ENCODE measurements around the gene SDC4.

The SDC4 gene, protein sequence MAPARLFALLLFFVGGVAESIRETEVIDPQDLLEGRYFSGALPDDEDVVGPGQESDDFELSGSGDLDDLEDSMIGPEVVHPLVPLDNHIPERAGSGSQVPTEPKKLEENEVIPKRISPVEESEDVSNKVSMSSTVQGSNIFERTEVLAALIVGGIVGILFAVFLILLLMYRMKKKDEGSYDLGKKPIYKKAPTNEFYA

DNA sequence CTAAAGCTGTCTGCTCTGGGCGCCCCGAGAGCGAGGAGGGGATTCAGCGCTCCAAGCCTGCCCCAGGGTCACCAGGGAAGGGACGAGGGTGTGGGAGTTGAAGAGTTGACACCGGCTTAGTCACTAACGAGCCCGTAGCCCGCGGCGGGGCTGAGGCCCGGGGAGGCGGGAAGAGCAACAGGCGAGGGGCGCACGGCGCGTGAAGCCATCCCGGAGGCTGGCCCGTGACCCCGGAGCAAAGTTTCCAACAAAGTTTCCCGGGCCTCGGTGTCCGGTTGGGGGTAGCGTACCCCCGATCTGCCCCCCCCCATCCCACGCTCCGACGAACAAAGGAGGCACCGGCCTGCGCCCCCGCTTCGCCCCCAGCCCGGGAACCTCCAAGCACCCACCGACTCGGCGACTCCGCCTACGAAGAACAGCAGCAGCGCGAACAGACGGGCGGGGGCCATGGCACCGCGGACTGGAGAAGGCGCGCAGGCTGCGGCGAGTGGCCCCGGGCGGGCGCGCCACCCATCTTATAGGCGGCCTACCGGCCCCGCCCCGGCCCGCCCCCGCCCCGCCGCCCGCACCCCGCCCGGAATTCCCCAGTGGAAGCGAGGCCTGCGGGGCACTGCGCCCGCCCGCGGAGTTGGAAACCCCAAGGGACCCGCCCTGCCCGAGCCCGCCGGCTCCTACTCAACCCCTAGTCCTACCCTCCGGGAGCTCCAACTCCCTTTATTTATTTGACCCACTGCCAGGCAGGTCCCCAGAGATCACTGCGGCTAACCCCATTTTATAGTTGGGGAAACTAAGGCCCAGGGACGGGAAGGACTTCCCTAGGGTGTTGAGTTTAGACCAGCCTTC is at the start of gene SDC4:
Gene SDC4 (minus strand): TSS at position 489 of the 843 bp plus-strand sequence. CDS start 40 bp downstream, at position 449.
- peak; percentile 18 for DNase-seq

- no peak for DNase-seq
Measured at GRCh38 chr20:45395114-45395415, 46.8 kb upstream of the SDC4 start.

DNA sequence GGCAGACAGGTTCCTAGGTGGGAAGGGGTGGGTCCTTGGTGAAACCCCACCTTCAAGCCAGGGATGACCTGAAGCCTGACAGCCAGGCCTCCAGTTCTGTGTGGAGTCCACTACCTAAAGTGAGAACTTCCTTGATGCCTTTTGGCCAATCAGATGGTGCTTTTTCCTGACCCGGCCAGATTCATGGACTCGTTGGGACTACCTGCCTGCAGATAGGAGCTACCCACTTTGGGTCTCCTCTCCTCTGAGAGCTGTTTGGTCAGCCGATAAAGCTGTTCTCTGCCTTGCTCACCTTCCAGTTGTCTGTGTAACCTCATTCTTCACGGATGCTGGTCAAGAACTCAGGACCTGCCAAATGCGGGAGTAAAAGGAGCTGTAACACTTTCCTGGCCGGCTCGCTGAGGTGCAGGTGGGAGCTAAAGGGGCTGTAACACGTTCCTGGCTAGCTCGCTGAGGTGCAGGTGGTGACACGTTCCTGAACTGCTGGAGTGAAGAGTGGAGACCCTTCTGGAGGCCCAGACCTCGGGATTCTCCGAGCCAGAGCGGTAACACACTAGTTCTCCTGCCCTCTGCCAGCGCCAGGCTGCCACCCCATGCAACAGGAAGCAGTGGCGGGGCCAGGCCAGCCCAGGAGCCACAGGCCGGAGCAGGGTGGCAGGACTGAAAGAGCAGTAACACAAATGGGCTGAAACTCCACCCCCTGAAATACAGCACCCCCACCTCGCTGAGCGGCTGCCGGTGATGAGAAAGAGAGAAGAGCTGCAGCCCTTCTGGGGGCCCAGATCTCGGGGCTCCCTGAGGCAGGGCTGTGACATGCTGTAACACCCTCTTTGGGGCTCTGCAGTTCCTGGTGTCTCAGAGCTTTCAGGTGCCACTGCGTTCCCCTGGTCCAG is 46.2 kb upstream of the SDC4 start:
- no peak for DNase-seq

GRCh38 chr20:45392733-45393132 is 44.5 kb upstream of the SDC4 start:
- DNase-seq: no peak

GRCh38 chr20:45391559-45391958 is 43.3 kb upstream of the SDC4 start:
- DNase-seq: no peak

- DNase-seq: no peak
Measured at GRCh38 chr20:45390931-45391330, 42.7 kb upstream of the SDC4 start.

DNA sequence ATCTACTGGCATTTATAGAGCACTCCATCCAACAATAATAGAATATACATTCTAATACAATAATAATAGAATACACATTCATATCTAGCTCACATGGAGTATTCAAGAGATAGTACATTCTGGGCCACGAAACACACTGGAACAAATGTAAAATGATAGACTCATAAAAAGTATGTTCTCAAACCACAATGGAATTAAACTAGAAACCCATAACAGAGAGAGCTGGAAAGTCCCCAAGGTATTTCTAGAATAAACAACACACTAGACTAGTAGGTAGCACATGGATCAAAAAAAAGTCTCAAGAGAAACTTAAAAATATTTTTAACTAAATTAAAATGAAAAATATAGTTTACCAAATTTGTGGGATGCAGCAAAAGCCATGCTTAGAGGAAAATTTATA is 39.0 kb upstream of the SDC4 start:
- DNase-seq: no peak

GRCh38 chr20:45378191-45378590 is 30.0 kb upstream of the SDC4 start, which contains the start of gene TP53TG5:
Gene TP53TG5 (minus strand): TSS chr20:45378325. CDS start chr20:45378236, 89 bp downstream.
- no peak for DNase-seq

- no peak for DNase-seq
Measured at GRCh38 chr20:45377269-45377668, 29.0 kb upstream of the SDC4 start.

- DNase-seq: no peak
Measured at GRCh38 chr20:45374966-45375365, 26.7 kb upstream of the SDC4 start.

- DNase-seq: no peak
Measured at GRCh38 chr20:45374101-45374467, 25.9 kb upstream of the SDC4 start.

DNA sequence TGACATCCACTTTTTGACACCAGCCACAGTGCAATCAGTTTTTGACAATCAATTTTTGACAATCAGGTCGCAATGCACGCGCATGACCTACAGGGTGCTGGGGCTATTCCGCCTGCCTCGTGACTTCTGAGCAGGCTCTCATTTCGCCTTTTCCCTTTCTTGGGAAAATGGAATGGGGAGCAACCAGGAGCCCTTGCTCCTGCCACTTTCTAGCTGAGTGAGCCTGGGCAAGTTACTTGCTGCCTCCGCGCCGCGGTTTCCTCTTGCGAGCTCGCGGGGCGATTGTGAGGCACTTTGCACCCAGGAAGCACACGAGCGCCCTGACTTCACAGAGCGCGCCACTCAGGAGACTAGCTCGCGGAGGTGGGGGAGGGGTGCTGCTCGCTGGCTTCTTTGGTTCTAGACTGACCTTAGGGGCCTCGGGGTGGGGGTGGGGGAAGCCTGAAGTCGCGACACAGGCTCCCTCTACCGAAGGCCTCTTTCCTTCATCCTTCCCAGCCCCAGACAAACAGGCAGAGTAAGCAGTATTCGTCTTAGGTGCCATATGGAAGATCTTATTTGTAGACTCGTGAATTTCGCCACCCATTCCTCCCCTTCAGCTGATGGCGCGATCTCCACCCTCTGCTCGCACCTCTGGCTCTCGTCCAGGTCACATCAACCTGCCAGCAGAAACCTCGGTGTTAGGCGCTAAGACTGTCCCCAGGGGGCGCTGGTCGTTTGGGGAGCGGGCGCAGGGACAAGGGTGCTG is 25.3 kb upstream of the SDC4 start:
- peak; percentile 84 for DNase-seq

DNA sequence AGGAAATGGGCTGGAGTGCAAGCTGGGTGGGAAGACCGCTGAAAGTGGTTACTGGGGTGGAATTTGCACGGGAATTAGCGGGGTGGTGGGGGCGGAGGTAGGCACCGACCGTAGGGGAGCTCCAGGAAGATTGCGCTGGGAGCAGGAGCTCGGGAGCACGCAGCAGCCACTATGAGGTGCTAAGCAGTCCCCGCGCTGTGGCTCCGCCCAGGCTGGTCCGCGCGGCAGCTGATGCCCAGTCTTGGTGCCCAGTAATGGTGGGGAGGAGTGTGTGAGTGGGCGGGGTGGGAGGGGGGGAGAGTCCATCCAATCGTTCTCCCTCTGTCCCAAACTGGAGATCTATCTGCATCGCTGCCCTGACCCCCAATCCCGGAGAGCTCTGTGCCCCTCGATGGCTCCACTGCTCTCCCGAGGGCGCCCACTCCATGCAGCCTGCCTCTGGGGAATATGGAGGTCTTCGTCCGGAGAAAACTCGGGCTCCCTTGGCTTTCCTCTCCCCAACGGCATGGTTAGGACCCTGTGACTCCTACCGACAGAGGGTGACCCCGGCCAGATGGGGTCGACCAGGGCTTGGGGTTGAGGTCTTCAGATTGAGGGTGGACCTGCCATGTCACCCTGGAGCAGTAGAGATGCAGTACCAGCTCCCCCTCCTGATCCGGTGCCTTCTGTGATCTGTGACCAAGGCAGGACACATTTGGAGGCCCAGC is 24.6 kb upstream of the SDC4 start:
- DNase-seq: no peak

DNA sequence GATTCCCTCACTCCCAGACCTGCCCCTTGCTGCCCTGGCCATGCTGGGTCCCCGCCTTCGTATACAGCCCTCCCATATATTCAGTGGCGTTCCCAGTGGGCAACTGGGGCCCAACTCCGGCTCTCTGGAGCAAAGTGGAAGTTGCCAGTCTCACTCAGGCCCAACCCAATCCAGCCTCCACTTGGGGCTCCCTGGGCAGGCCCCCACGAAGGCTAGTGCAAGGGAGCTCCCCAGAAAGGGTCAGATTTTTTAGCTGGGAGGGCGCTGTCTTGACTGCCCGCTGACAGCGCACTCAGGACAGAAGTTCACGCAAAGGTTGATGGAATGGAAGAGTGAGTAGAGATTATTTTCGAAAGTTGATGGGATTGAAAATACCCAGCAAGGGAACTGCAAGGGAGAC is 24.0 kb upstream of the SDC4 start:
- no peak for DNase-seq

- no peak for DNase-seq
Measured at GRCh38 chr20:45370571-45371160, 22.4 kb upstream of the SDC4 start.

DNA sequence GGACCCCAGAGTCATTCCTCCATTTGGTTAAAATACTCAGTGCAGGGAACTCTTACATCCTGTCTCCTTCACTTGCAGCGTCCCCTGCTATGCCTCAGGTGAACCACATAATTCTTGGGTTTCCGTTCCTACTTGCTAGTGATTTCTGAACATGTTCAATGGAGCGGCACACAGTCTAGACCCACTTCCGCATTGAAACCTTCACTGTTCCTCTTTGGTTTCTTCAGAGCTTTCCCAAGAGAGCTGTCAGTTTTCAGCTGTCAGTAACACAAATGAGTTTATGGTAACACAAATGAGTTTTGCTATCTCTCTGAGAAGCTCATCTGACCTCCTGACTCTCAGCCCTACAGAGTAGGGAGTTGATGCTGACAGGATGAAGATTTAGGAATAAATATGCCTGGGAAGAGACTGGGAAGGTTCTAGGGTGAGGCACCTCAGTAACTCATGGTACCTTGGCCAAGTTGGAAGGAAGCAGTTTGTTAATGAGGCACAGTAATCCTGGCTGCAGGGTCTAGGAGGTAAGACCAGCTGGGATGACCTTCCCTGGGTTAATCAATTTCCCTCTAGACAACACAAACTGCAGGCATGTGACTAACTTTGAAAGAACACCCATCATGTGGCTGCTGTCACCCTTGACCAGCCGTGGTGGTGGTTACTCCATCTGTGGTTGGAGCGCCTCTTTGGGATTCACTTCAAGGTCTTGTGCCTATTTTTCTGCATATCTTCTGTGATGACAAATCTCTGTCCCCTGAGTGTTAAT is 20.2 kb upstream of the SDC4 start:
- DNase-seq: no peak

DNA sequence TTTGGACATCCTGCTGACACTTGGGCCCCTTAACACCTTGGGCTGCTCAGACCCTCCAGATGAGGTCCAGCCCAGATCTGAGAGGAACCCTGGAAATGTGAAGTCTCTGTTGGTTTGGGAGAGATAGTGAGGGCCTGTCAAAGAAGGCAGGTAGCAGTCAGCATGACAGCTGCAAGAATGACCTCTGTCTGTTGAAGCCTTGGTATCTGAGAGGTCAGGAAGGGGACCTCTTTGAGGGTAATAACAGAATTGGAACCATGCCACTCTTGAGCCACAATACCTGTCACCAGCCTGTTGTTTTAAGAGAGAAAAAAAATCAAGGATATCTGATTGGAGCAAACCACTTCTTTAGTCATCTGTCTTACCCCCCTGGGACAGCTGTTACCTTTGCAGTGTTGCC is 18.9 kb upstream of the SDC4 start:
- DNase-seq: no peak

GRCh38 chr20:45366631-45367030 is 18.4 kb upstream of the SDC4 start:
- no peak for DNase-seq

DNA sequence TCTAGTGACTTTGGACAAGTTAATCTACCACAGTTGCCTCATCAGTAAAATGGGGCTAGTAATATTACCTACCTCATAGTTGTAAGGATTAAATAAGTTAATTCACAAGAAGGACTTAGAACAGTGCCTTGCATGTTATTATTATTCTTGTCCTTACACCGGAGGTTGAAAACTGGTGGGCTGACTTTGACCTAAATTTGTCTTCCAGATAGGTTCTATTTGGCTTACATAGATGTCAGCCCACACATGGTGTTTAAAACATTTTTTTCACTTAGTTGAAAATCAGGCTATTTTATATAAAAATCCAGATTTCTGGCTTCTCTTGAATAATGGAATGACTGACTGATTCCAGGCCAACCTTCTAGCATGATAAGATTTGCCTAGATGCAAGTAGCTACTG is 18.0 kb upstream of the SDC4 start:
- DNase-seq: no peak

DNA sequence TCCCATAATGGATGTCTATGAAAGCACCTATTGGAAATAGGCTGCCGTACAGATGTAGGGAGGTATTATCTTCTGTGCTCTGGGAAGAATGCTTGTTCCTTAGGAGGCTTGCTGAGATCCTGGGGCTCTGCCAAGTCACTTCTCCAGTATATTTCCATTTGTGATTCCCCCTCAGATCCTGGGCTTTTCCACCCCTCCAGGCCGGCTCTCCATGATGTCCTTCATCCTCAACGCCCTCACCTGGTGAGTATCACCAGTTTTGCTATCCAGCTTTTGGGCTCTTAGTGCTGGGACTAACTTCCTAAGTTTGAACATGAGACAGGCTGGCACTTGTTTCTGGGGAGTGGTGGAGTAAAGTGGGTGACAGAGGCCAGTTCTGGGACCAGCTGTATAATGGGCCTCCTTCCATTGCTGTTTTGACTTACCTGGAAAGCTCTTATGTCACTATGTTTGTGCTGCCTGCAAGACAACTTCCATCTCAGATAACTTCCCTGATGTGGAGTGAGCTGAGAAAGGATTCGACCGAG is 17.3 kb upstream of the SDC4 start:
- DNase-seq: no peak

All from NCI-H1092 treated with DMSO at 0.1 percent for 48 hours (cell line).